CD4-positive, alpha-beta T cell treated with Interleukin-6 for 4 hours (primary cell): ENCODE data around the gene CSTF3.
"Not testable (repeated sequence)": the region's sequence is repeated elsewhere in the genome, so short reads cannot be mapped to it uniquely, and the experiment has no call there.

ENCODE experiments used
- DNase-seq: peaks from one replicate; pipeline ENCODE4 v3.0.0-alpha.2; 2020; ENCODE audit warnings: mixed read lengths

Gene CSTF3

GRCh38 chr11:33161120-33162005 lies at the start of gene CSTF3:
CSTF3 (minus strand) TSS chr11:33161480; CDS start chr11:33161325, 155 bp downstream.
- DNase-seq = peak; percentile 97

- DNase-seq = no peak
Observed at GRCh38 chr11:33208150-33208549, 46.9 kb upstream of the CSTF3 start.

GRCh38 chr11:33207408-33207985 lies 46.2 kb upstream of the CSTF3 start:
- no peak for DNase-seq

GRCh38 chr11:33197915-33198727 lies 36.8 kb upstream of the CSTF3 start:
- DNase-seq = no peak

- no peak for DNase-seq
Observed at GRCh38 chr11:33195462-33196173, 34.3 kb upstream of the CSTF3 start.

- no peak for DNase-seq
Observed at GRCh38 chr11:33194455-33194854, 33.2 kb upstream of the CSTF3 start.

GRCh38 chr11:33191467-33191866 lies 30.2 kb upstream of the CSTF3 start:
- DNase-seq = no peak

- no peak for DNase-seq
Observed at GRCh38 chr11:33187998-33188722, 26.9 kb upstream of the CSTF3 start.

- DNase-seq = no peak
Observed at GRCh38 chr11:33185756-33186155, 24.5 kb upstream of the CSTF3 start.

- no peak for DNase-seq
Observed at GRCh38 chr11:33182246-33182878, 21.1 kb upstream of the CSTF3 start.

GRCh38 chr11:33179348-33179803 lies 18.1 kb upstream of the CSTF3 start:
- DNase-seq = no peak

- no peak for DNase-seq
Observed at GRCh38 chr11:33178443-33179180, 17.3 kb upstream of the CSTF3 start.

- DNase-seq = no peak
Observed at GRCh38 chr11:33177676-33178336, 16.5 kb upstream of the CSTF3 start.

GRCh38 chr11:33176760-33177159 lies 15.5 kb upstream of the CSTF3 start:
- DNase-seq = not testable (repeated sequence)

- DNase-seq = no peak
Observed at GRCh38 chr11:33172996-33173395, 11.7 kb upstream of the CSTF3 start.

GRCh38 chr11:33172345-33172744 lies 11.1 kb upstream of the CSTF3 start:
- no peak for DNase-seq

- no peak for DNase-seq
Observed at GRCh38 chr11:33171251-33171650, 10.0 kb upstream of the CSTF3 start.

GRCh38 chr11:33168709-33169200 lies 7.5 kb upstream of the CSTF3 start:
- DNase-seq = no peak

- DNase-seq = no peak
Observed at GRCh38 chr11:33162831-33163230, 1.6 kb upstream of the CSTF3 start.

GRCh38 chr11:33160587-33160986 lies 693 bp downstream of the CSTF3 start:
- no peak for DNase-seq
